GM18867 (cell line): ENCODE data around the gene WBP2NL.

Experiments
- ATAC-seq: cut with Tn5 transposase; IDR thresholded peaks from one replicate; pipeline ENCODE4 v1.9.1; 2021; ENCODE audit warnings: mild to moderate bottlenecking, moderate library complexity; ENCODE audit not compliant: unreplicated experiment

Gene WBP2NL

DNA sequence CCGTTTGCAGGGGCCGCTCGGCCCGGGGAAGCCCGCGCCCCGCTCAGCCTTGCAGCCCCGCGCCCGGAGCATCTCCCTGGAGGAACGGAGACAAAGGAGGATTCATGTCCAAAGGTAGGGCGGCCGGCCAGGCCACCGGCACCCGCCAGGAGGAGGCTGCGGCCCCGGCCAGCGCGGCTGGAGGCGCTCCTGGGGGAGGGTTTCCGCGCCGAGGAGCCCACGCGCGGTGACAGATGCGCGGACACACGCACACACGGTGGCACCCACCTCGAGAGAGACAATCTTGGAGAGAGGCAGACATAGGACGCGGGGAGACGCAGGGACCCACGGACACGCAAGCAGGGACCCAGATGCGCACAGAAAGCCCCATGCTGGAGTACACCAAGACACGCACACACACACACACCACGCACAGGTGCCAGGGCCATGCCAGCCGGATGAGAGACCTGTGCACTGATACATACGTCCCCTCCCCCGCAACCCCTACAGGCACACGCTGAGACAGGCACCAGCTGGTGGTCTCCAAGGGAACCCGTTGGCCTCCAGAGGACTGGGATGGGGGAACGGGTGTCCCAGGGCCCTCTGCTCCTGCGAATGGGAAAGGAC is 21.5 kb upstream of the WBP2NL start:
- ATAC-seq = no peak

DNA sequence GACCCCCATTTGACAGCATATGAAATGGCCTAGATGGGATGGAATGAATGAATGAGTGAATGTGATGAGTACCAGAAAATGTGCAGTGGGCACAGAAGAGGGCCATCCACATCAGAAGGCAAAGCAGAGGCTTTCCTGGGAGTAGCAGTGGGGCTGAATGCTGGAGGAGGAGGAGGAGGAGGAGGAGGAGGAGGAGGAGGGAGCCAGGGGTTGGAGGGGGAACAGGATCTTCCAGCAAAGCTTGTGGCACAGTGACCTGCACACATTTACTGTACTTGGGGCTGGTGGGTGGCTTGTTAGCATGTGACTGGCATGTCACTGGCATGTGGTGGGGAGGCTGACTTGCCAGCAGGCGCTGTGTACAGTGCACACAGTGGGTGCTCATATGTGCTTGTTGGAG is 19.9 kb upstream of the WBP2NL start:
- no peak for ATAC-seq

DNA sequence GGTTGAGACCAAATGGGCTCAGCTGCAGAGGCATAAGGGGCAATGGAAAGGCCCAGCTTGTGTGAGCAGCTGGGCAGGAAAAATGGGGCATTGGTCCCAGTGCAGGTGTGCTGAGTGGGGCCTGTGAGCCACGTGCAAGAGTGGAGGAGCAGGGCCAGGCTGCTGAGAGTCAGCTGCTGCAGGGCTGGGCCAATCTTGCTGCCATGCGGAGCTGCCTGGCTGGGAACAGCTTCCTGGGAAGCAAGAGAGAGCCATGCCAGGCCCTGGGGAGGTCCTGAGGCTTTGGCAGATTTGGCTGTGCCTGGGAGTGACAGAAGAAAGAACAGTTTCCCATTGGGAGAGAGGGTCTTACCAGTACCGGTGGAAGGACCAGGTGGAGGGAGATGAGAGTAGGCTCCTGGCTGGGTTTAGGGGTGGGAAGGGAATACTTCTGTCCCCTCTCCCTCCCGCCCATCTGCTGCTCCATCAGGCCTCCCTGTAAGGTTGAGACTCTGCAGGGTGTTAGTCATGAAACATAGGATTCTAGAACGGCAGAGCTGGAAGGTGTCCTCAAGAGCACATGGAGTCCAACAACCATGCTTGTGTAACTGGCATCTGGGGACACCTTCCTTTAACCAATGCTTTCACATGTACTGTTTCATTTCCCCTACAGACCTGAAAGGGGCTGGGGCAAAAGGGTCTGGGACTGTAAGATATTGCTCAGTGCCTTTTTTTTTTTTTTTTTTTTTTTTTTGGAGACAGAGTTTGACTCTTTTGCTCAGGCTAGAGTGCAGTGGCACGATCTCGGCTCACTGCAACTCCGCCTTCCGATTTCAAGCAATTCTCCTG is 19.0 kb upstream of the WBP2NL start:
- no peak for ATAC-seq

DNA sequence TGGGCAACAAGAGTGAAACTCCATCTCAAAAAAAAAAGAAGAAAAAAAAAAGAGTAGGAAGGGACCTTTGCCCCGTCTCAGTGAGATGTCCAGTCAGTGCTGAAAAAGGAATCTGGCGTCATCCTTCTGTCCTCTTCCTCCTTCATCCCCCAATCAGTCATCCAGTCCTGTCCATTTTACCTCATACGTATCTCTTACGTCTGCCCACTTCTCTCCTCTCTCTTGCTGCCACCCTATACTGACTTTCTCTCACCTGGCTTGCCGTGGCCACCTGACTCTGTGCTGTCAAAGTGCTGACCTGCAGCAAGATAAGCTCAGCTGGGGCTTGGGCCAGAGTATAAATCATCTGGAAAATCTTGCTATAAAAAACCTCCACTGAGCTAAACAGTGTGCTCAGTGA is 15.7 kb upstream of the WBP2NL start:
- no peak for ATAC-seq

DNA sequence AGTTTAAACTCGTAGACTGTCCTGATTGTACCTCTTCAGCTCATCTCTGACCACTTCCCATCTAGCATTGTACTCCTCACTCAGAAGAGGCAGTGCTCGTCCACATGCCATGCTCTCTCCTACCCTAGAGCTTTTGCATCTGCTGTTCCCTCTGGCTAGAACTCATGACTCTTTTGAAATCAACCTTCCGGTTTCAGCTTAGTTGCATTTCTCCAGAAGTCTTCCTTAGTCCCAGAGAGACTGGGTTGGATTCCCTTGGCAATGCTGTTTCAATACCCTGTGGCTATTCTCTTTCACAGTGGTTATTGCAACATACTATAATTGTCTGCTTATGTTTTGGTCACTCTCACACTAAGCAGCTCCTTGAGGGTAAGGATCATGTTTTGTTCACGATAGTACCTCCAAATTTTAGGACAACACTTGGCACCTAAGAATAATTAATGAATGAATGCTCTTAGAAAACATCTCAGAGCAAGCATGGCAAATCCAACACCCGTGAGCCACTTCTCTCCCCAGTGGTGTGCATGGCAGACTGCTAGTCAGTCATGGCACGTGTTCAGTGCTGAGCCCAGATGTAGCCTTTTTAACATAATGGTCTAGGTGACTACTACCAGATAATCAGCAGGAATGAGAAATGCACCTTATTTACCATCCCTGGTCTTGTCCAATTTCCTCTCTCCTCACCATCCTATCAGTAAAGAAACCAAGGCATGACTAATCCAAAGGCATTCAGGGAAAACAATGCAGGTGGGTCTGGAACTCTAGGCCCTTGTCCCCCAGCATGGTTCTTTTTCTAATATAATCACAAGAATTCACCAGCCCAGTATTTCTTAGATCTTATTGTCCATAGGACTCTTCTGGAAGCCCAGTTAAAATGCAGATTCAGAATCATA is 14.8 kb upstream of the WBP2NL start:
- no peak for ATAC-seq

DNA sequence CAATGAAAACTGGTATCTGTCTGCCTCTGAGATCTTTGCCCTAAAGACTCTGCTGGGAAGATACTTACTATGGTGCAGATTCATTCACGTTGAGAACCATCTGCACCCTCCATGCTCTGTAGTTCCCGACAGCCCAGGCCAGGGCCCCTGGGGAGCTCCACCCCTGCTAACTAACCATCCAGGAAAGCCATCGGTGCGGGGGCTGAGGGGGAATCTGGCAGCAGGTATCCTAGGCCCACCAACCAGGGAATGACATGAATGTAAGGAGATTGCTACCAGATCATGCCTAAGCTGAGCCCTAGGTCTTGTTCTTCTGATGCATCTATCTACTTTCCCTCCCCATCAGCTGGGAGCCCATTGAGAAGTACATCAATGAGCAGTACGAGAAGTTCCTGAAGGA is 11.3 kb upstream of the WBP2NL start:
- no peak for ATAC-seq

DNA sequence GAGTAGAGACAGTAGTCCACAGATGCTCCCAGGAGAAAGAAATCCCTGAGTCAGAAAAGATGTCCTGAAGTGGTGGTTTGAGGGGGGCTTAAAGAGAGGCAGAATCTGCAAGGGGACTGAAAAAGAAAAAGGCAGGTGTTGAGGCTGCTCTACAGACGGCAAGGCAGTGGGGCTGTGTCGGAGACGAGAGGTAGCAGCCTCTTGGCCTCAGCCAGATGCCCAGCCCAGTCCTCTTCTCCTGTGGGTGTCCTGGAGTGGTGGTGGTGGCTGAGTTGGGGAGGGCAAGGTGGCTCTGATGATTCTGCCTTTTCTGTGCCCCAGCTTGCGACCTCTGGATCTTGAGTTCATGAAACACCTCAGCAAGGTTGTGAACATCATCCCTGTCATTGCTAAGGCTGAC is 9.3 kb upstream of the WBP2NL start:
- ATAC-seq = no peak

DNA sequence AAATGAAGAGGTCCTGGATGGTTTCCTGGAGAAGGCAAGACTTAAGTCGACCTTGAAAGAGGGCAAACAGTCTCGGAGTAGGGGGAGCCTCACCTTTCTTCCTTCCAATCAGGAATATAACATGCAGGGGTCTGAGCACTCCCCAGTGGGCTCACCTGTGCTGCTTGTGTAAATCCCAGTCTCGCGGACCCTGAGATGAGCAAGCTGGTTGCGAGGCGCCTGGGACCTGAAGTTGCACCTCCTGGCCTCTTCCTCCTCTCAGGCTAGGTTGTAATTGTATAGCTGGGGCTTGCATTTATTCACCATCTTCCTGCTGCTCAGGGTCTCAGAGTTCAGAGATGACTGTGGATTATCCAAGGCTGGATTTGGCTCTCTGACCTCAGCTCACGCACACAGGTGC is 7.5 kb upstream of the WBP2NL start:
- no peak for ATAC-seq

DNA sequence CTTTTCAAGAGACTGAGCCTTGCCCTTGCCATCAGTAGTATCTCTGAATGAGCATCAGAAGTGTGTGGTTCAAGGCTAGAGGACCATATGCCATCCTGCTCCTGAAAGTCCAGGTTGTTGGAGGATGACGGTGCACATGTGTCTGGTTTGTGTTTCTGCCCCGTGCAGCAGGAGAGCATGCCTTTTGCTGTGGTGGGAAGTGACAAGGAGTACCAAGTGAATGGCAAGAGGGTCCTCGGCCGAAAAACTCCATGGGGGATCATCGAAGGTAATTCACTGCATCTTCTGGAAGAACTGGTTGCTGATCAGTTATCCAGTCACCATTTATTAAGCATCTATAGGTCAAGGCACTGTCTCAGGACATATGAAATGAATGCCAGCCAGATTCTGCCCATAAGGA is 6.1 kb upstream of the WBP2NL start:
- no peak for ATAC-seq

DNA sequence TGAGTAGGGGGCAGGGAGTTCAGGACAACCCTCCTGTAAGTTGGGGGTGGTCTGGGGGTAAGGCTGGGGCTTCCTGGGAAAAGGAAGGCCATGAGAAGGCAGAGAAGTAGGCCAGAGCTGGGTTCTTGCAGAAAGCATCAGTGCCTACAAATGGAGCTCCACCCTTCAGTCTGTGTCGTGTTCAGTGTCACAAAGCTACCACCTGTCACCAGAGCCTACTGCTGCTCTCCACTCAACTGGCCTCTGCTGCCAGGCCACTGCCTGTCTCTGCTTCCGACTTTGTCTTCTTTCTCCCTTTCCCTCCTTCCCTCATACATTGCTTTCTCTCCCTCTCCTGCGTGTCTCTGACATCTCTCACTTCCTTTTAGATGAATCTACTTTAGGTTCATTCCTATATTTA is 3.4 kb upstream of the WBP2NL start:
- no peak for ATAC-seq

DNA sequence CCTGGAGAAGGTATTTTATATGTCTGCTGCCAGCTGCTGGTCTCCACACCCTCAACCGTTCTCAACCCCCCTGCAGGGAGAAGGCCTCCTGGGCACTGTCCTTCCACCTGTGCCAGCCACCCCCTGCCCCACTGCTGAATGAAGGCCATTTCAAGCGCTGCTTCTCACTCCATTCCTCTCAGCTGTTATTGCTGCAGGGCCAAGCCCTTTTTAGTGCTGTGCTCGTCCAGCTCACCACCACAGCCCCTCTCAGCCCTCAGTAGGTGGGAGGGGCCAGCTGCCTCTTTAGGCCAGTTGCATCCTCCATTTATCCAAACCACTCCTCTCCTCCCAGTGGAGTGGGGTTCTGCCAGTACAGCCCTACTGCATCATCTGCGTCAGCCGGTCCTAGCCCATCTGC is 1.8 kb upstream of the WBP2NL start:
- ATAC-seq = no peak

DNA sequence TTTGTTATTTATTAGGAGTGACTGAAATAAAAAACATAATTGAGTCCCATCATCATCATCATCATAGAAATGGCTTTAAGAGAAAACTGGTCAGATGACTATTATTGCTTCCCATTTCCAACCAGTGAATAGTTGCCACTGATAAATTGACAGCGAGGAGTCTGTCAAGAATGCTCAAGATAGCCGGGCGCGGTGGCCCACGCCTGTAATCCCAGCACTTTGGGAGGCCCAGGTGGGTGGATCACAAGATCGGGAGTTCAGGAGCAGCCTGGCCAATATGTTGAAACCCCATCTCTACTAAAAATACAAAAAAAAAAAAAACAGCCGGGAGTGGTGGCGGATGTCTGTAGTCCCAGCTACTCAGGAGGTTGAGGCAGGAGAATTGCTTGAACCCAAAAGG is 1.9 kb downstream of the WBP2NL start:
- no peak for ATAC-seq

DNA sequence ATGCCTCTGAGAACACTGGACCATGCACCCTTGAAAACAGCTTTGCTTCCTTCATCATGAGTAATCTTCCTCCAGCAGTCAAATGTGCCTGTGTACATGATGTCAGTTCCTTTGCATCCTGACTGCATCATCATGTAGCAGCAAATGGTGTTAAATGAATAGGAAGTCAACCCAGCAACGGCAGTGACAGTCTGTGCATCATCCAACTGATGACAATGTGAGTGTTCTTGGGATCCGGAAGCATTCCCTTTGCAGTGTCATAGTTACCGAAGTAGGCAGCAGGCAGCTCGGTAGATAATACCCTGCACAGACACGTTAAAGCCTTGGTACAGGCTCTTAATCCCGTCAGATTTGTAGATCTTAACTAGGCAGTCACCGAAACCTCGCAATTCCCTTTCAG is 2.5 kb downstream of the WBP2NL start:
- no peak for ATAC-seq

DNA sequence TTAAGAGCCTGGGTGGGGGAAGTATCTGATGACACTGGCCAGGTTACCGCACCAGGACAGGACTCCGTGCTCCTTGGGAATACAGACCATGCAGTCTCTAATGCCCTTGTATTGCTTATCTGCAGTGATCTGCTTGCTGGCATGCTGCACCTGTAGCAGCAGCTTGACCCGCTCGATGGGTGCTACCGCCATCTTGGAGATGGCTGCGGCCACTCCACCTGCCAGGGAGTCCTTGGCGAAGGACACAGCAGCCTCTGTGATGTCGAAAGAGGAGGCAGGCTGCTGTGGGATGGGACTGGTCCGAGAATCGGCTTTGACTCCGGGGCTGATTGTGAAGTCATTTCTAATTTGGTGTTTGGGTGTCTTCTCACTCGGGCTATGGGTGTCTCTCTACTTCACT is 3.1 kb downstream of the WBP2NL start:
- no peak for ATAC-seq

DNA sequence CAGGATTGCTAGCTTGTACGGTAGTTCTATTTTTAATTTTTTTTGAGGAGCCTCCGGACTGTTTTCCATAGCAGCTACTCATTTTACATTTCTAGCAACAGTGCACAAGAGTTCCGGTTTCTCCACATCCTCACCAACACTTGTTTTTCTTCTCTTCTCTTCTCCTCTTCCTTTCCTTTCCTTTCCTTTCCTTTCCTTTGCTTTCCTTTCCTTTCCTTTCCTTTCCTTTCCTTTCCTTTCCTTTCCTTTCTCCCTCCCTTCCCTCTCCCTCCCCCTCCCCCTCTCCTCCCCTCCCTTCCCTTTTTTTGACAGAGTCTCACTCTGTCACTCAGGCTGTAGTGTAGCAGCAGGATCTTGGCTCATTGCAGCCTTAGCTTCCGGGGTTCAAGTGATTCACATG is 9.3 kb downstream of the WBP2NL start:
- ATAC-seq = no peak

DNA sequence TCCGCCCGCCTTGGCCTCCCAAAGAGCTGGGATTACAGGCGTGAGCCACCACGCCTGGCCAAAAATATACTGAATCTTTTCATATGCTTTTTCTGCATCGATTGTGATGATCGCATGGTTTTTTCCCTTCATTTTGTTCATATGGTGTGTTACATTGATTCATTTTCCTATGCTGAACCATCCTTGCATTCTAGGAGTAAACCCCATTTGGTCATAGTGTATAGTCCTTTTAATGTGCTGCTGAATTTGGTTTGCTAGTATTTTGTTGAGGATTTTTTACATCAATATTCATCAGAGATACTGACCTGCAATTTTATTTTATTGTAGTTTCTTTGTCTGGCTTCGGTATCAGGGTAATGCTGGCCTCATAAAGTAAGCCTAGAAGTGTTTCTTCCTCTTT is 12.2 kb downstream of the WBP2NL start:
- ATAC-seq = no peak

DNA sequence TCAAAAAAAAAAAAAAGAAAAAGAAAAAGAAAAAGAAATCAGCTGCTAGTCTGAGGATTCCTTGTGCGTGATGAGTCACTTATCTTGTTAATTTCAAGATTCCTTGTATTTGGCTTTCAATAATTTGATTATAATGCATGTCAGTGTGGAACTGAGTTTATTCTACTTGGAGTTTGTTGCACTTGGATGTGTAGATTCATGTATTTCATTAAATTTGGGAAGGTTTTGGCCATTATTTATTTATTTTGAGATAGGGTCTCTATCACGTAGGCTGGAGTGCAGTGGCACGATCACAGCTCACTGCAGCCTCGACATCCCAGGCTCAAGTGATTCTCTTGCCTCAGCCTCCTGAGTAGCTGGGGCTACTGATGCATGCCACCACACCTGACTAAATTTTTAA is 14.8 kb downstream of the WBP2NL start:
- ATAC-seq = no peak

DNA sequence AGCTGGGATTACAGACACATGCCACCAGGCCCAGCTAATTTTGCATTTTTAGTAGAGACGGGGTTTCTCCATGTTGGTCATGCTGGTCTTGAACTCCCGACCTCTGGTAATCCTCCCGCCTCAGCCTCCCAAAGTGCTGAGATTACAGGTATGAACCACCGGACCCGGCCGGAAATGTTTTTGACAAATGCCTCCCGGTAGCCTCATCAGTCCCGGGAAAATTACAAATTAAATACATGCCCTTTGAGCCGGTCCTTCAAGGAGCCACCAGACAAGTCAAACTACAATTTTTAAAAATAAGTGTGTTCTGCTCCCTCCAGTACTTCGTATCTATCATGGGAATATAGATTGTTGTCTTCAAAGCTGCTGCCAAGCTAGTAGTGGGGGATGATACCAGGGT is 17.5 kb downstream of the WBP2NL start:
- ATAC-seq = no peak

DNA sequence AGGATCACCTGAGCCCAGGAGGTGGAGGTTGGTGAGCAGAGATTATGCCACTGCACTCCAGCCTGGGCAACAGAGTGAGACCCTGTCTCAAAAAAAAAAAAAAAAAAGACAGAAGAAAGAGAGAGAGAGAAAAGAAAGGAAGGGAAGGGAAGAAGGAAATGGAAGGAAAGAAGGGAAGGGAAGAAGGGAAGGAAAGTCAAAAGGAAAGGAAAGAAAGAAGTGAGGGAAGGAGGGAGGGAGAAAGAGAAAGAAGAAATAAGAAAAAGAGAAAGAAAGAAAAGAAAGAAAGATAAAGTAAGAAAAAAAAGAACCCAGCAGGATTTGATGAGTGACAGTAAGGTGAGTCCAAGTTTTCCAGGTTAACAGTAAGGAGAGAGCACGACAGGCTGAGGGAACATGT is 19.6 kb downstream of the WBP2NL start:
- ATAC-seq = no peak

DNA sequence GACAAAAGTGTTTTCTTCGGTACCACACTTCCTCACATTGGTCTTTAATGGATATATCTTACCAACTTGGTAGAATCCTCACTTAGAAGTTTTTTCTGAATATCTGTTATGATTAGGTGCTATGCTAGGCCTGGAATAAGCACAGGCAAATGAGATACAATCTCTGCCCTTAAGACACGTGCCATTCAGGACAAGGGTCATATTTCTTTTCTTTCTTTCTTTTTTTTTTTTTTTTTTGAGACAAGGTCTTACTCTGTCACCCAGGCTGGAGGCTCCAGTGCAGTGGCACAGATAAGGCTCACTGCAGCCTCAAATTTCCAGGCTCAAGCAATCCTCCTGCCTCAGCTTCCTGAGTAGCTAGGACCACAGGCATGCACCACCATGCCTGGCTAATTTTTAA is 23.0 kb downstream of the WBP2NL start:
- ATAC-seq = no peak

DNA sequence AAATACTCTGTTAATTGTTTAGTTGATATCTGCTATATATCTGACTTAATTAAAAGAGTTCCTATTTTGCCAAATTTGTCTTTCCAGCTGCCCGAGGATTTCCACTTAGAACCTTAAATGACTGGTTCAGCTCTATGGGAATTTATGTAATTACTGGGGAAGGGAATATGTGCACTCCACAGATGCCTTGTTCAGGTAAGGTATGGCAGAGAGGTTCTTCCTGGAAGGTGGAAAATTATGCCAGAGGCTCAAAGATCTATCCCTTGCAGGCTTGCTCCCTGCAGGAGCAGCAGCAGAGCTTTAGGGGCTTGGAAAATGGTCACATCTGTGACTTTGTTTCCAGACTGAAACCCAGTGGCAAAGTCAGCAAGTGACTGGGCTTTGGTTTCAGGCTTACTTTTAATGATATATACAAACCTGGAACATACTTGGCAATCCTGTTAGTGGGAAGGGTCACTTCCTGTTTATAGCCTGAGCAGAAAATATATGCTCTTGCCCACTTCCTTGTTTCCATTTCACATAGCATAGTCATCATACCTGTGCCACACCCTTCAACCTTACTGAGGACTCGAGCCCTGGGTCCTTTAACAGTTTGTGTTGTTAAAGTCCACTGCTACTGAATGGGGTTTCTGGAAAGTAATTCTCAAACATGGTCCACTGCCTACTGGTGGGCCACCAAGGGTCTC is 23.7 kb downstream of the WBP2NL start:
- ATAC-seq = no peak
